Parathyroid adenoma (tissue), 2 donors: ENCODE results near the gene CEP120.
"Not testable (repeated sequence)": the region's sequence is repeated elsewhere in the genome, so short reads cannot be mapped to it uniquely, and the experiment has no call there.

ENCODE experiments used
- H2AFZ ChIP-seq: fragments of 300-600 bp; sonication (generic); one replicate; pipeline ENCODE4 v1.7.0; 2017; ENCODE audit warnings: antibody characterized with exemption, mild to moderate bottlenecking
- H3K27ac ChIP-seq: fragments of 300-600 bp; sonication (generic); one replicate; pipeline ENCODE4 v1.7.0; 2017
- H3K27me3 ChIP-seq: fragments of 300-600 bp; sonication (generic); one replicate; pipeline ENCODE4 v1.7.0; 2017; ENCODE audit warnings: low read length; ENCODE audit not compliant: control insufficient read depth, insufficient read depth
- H3K36me3 ChIP-seq: fragments of 300-600 bp; sonication (generic); one replicate; pipeline ENCODE4 v1.7.0; 2017; ENCODE audit warnings: low read length; ENCODE audit not compliant: control insufficient read depth, insufficient read depth
- H3K4me1 ChIP-seq: fragments of 300-600 bp; sonication (generic); one replicate; pipeline ENCODE4 v1.7.0; 2017; ENCODE audit warnings: control low read depth
- H3K4me2 ChIP-seq: fragments of 300-600 bp; sonication (generic); one replicate; pipeline ENCODE4 v1.7.0; 2017; ENCODE audit warnings: low read length
- H3K4me3 ChIP-seq: fragments of 300-600 bp; sonication (generic); one replicate; pipeline ENCODE4 v1.7.0; 2017; ENCODE audit warnings: low read depth, low read length
- H3K79me2 ChIP-seq: fragments of 300-600 bp; sonication (generic); one replicate; pipeline ENCODE4 v1.7.0; 2017; ENCODE audit warnings: control low read depth
- H3K9ac ChIP-seq: fragments of 300-600 bp; sonication (generic); one replicate; pipeline ENCODE4 v1.7.0; 2017; ENCODE audit warnings: mild to moderate bottlenecking
- H3K9me3 ChIP-seq: fragments of 300-600 bp; sonication (generic); one replicate; pipeline ENCODE4 v1.7.0; 2017; ENCODE audit warnings: low read length; ENCODE audit not compliant: control insufficient read depth
- CTCF ChIP-seq: fragments of 300-600 bp; sonication (generic); IDR thresholded peaks from one replicate; pipeline ENCODE4 v1.7.0; 2017; ENCODE audit warnings: antibody characterized with exemption, mild to moderate bottlenecking
- donor health status: primary hyperparathyroidism.

CEP120 gene

GRCh38 chr5:123423278-123424149 is at the start of gene CEP120:
CEP120 (minus strand) TSS chr5:123423403; CDS start chr5:123422998, 405 bp downstream.
- H2AFZ ChIP-seq = peak within 1 kb of the TSS; percentile 92
- peak within 1 kb of the TSS; percentile 62 for H3K9ac ChIP-seq
- peak within 1 kb of the TSS; percentile 77 for H3K27ac ChIP-seq
- peak within 1 kb of the TSS; percentile 94 for H3K4me3 ChIP-seq
- H3K9me3 ChIP-seq = no peaks in the 10 kb centered on the region
- peak; percentile 86 for TF ChIP-seq CTCF
- H3K27me3 ChIP-seq = no peaks in the 10 kb centered on the region
- H3K79me2 ChIP-seq = peaks cover 2% of the 10 kb centered on the region
- peaks cover 6% of the 10 kb centered on the region for H3K4me1 ChIP-seq
- no peaks in the 10 kb centered on the region for H3K36me3 ChIP-seq
- H3K4me2 ChIP-seq = peak within 1 kb of the TSS; percentile 97

- Histone ChIP-seq H2AFZ (no peak overlapping the region), H3K4me3 (no peak overlapping the region), H3K4me1 (no peaks in the 10 kb centered on the region), H3K79me2 (no peaks in the 10 kb centered on the region), H3K9ac (no peak overlapping the region), H3K9me3 (no peaks in the 10 kb centered on the region), H3K27me3 (no peaks in the 10 kb centered on the region), H3K4me2 (no peak overlapping the region), H3K36me3 (no peaks in the 10 kb centered on the region), H3K27ac (no peak overlapping the region)
- TF ChIP-seq CTCF = no peak
Observed at GRCh38 chr5:123472150-123472924, 49.1 kb upstream of the CEP120 start.

GRCh38 chr5:123471385-123471784 is 48.2 kb upstream of the CEP120 start:
- Histone ChIP-seq H2AFZ (no peak overlapping the region), H3K4me3 (no peak overlapping the region), H3K9ac (no peak overlapping the region), H3K36me3 (no peaks in the 10 kb centered on the region), H3K4me1 (no peaks in the 10 kb centered on the region), H3K27ac (no peak overlapping the region), H3K79me2 (no peaks in the 10 kb centered on the region), H3K27me3 (no peaks in the 10 kb centered on the region), H3K9me3 (no peaks in the 10 kb centered on the region), H3K4me2 (no peak overlapping the region)
- TF ChIP-seq CTCF = no peak

GRCh38 chr5:123466839-123467238 is 43.6 kb upstream of the CEP120 start:
- H3K27ac ChIP-seq, H2AFZ ChIP-seq, H3K36me3 ChIP-seq, H3K9me3 ChIP-seq, H3K4me1 ChIP-seq, H3K27me3 ChIP-seq, H3K4me3 ChIP-seq, H3K9ac ChIP-seq, H3K4me2 ChIP-seq, H3K79me2 ChIP-seq: not testable (repeated sequence)

GRCh38 chr5:123460296-123460729 is 37.1 kb upstream of the CEP120 start:
- Histone ChIP-seq H3K4me2 (peak overlapping the region; percentile 14), H2AFZ (peak overlapping the region; percentile 71), H3K9ac (no peak overlapping the region), H3K79me2 (no peaks in the 10 kb centered on the region), H3K36me3 (no peaks in the 10 kb centered on the region), H3K27ac (no peak overlapping the region), H3K4me1 (no peaks in the 10 kb centered on the region), H3K4me3 (no peak overlapping the region), H3K27me3 (no peaks in the 10 kb centered on the region), H3K9me3 (no peaks in the 10 kb centered on the region)
- no peak for TF ChIP-seq CTCF

GRCh38 chr5:123458994-123459393 is 35.8 kb upstream of the CEP120 start:
- H3K27ac ChIP-seq, H3K27me3 ChIP-seq, H3K4me1 ChIP-seq, H2AFZ ChIP-seq, H3K79me2 ChIP-seq, H3K4me3 ChIP-seq, H3K36me3 ChIP-seq, H3K4me2 ChIP-seq, H3K9ac ChIP-seq, H3K9me3 ChIP-seq: not testable (repeated sequence)
